ENCODE measurements around the gene UNC13A.
"Not testable (repeated sequence)": the region's sequence is repeated elsewhere in the genome, so short reads cannot be mapped to it uniquely, and the experiment has no call there.

Gene UNC13A

GRCh38 chr19:17599780-17600179 lies 88.4 kb downstream of the UNC13A start:
- FAIRE-seq = no peak

- no peak for FAIRE-seq
Observed at GRCh38 chr19:17598953-17599352, 89.2 kb downstream of the UNC13A start.

GRCh38 chr19:17598063-17598462 lies 90.1 kb downstream of the UNC13A start:
- not testable (repeated sequence) for FAIRE-seq

GRCh38 chr19:17594296-17594695 lies 93.9 kb downstream of the UNC13A start:
- FAIRE-seq = not testable (repeated sequence)

- no peak for FAIRE-seq
Observed at GRCh38 chr19:17590866-17591265, 97.3 kb downstream of the UNC13A start.

GRCh38 chr19:17585395-17585794 lies 102.8 kb downstream of the UNC13A start:
- not testable (repeated sequence) for FAIRE-seq

- FAIRE-seq = no peak
Observed at GRCh38 chr19:17584132-17584531, 104.0 kb downstream of the UNC13A start.

GRCh38 chr19:17582613-17583012 lies 105.5 kb downstream of the UNC13A start:
- FAIRE-seq = no peak

- FAIRE-seq = no peak
Observed at GRCh38 chr19:17581211-17581874, 106.8 kb downstream of the UNC13A start.

- no peak for FAIRE-seq
Observed at GRCh38 chr19:17580470-17581144, 107.5 kb downstream of the UNC13A start.

GRCh38 chr19:17579661-17580244 lies 108.4 kb downstream of the UNC13A start:
- no peak for FAIRE-seq

GRCh38 chr19:17577457-17578097 lies 110.6 kb downstream of the UNC13A start:
- FAIRE-seq = no peak

- FAIRE-seq = no peak
Observed at GRCh38 chr19:17576758-17577456, 111.2 kb downstream of the UNC13A start.

- FAIRE-seq = no peak
Observed at GRCh38 chr19:17575871-17576757, 112.0 kb downstream of the UNC13A start.

- FAIRE-seq = no peak
Observed at GRCh38 chr19:17572638-17573037, 115.5 kb downstream of the UNC13A start.

GRCh38 chr19:17570791-17571190 lies 117.4 kb downstream of the UNC13A start:
- no peak for FAIRE-seq

- FAIRE-seq = not testable (repeated sequence)
Observed at GRCh38 chr19:17570291-17570690, 117.9 kb downstream of the UNC13A start.

GRCh38 chr19:17567940-17568339 lies 120.2 kb downstream of the UNC13A start:
- FAIRE-seq = no peak

- no peak for FAIRE-seq
Observed at GRCh38 chr19:17565611-17566010, 122.5 kb downstream of the UNC13A start.

GRCh38 chr19:17564781-17565180 lies 123.4 kb downstream of the UNC13A start:
- FAIRE-seq = no peak

GRCh38 chr19:17562561-17562960 lies 125.6 kb downstream of the UNC13A start:
- FAIRE-seq = no peak

- no peak for FAIRE-seq
Observed at GRCh38 chr19:17562097-17562496, 126.1 kb downstream of the UNC13A start.
